Endometrial microvascular endothelial cells (primary cell): ENCODE results near the gene FBXO17. TPM values are rescaled to one million over a fixed set of nuclear protein-coding genes. Genes with fewer than 3 reads are reported as not detected.
"Not testable (repeated sequence)": the region's sequence is repeated elsewhere in the genome, so short reads cannot be mapped to it uniquely, and the experiment has no call there.

ENCODE experiments used
- in situ Hi-C: cut with HindIII; loops from 2 replicates; pipeline ENCODE4 v1.10.0; 2017; ENCODE audit warnings: low sequenced_read_pairs, low pct_unique_long_range_greater_than_20kb; ENCODE audit errors: inconsistent ontology term
- total RNA-seq: library from RNA; depleted of rRNA; stranded (reverse); fragments of >200 nt; gene quantifications from one replicate; pipeline ENCODE4 v1.2.3, GENCODE V29; 2015; ENCODE audit errors: inconsistent ontology term

Gene FBXO17, protein sequence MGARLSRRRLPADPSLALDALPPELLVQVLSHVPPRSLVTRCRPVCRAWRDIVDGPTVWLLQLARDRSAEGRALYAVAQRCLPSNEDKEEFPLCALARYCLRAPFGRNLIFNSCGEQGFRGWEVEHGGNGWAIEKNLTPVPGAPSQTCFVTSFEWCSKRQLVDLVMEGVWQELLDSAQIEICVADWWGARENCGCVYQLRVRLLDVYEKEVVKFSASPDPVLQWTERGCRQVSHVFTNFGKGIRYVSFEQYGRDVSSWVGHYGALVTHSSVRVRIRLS
- 30.0 TPM for total RNA-seq

DNA sequence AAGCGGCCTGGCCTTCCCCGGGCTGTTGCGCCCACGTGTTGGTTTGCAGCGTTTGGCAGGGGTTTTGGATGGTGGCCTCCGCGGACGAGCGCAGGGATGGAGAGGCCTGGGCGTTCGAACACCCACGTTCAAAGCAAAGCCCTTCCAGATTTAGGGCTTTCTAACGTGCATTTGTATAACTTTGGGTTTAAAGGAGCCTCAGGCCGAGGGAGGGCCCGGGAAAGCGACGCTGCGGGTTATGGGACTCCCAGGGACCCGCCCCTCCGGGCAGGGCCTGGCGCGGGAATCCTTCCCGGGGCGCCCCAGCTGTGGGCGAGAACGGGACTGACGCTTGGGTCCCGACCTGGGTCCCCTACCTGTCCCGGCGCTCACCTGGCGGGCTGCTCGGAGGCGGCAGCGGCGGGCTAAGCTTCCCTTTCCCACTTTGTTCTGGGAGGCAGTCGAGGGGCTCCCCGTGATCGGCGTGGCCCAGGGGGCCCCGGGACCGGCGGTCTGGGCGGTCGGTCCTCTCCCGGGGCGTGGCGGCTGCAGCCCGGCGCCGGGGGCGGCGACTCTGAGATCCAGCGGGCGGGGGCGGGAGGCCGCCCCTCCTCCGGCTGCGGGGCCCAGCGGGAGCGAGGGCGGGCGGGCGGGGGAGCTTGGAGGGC lies at the start of gene FBXO17:
Gene FBXO17, minus strand, starts transcription at position 529 of the 647 bp plus-strand sequence. CDS start 25,423 bp downstream, outside the sequence.
- in situ Hi-C loops = no loop called here

DNA sequence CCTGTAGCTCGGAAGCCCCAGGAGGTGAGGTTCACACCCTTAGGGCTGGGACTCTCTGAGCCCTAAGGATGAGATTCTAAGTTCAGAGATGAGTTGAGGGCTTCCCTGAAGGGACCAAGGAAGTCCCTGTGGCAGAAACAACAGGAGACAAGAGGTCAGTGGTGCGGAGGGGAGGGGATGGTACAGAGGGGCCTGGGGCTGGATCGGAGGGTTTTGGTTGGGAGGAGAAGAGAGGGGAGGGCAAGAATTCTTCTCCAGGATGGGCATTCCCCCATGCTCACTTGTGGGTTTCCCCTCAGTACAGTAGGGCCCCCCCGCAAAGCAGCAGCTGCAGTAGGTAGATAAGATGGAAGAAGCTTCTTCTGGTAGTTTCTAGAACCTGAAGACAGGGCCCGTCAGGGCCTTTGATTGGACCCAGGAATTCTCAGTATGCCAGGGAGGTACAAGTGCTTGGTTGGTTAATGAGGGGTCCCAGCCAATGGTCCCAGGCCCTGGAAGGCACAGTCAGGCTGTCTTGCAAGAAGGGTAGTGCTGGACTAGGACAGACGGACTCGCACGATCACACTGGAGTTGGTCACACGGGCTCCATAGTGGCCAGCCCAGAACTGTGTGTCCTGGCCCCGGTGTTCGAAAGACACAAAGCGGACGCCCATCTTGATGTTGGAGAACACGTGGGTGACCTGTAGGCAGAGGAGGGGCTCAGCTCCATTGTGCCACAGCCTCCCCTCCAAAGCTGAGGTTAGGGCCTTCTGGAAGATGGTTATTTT lies 49.5 kb upstream of the FBXO17 start:
- in situ Hi-C loops = no loop called here

DNA sequence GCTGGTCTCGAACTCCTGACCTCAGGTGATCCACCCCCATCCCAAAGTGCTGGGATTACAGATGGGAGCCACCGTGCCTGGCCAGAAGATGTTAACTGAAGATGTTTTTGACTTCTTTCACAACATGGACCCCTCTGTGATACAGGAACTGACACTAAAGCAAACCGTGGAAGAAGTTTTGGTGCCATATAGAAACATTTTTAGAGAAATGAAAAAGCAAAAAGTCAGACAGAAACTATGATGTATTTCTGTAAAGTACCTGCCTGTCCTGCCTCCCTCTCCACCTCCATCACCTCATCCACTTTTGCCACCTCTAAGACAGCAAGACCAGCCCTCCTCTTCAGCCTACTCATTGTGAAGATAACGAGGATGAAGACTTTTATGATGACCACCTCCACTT lies 45.5 kb upstream of the FBXO17 start:
- in situ Hi-C loops = no loop called here

DNA sequence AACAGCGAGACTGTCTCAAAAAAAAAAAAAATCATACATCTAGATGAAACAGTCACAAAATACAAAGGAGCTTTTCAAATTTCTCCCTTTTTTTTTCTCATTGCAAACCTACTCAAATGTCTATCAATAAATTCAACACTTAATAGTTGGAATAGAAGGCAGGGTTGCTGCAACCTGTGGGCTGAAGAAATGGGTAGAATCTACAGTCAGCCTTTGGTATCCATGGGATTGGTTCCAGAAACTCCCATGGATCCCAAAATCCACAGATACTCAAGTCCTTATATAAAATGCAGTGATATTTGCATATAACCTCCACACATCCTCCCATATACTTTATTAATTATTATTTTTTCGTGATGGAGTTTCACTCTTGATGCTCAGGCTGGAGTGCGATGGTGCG lies 42.1 kb upstream of the FBXO17 start:
- in situ Hi-C loops = no loop called here

DNA sequence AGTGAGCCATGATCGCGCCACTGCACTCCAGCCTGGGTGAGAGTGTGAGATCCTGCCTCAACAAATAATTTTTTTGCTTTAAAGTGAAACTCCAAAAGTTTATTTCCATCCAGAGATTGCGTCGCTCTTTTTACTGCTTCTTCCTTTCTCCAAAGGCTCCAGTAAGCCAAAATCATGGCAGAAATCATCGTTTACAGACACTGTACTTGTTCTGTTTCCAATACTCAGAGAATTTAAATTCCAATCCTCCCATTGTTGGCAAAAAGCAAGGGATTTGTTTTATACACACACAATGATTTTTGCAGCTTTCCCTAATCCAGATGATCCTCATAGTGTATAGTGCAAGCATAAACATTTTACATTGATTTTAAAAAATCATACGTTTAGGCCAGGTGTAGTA lies 41.5 kb upstream of the FBXO17 start:
- in situ Hi-C loops = no loop called here

DNA sequence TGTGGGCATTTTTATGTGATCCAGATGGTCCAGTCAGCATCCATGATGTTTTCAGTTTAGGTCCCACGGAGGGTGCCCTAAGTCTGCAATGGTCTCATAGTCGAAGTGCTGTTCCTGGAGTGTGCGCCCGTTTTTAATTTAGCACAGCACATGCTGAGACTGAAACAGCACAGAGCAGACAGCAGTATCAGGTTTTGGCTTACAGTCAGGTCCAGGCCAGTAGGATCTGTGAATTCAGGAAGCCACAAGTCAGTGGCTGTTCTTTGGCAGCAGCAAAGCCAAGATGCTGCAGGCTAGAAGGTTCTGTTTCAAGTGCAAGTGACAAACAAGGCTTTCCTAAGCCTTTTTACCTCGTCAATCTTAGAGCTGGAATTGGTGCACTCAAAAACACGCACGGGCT lies 38.5 kb upstream of the FBXO17 start:
- in situ Hi-C loops = no loop called here

DNA sequence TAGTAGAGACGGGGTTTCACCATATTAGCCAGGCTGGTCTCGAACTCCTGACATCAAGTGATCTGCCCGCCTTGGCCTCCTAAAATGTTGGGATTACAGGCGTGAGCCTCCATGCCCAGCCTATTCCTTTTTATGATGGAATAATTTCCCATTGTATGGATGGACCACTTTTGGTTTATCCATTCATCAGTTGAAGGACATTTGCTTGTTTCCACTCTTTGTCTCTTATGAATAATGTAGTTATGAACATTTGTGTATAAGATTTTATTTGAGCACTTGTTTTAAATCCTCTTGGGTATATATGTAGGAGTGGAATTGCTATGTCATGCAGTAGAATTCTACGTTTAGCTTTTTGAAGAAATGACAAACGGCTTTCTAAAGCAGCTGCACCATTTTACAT lies 33.5 kb upstream of the FBXO17 start:
- in situ Hi-C loops = no loop called here

DNA sequence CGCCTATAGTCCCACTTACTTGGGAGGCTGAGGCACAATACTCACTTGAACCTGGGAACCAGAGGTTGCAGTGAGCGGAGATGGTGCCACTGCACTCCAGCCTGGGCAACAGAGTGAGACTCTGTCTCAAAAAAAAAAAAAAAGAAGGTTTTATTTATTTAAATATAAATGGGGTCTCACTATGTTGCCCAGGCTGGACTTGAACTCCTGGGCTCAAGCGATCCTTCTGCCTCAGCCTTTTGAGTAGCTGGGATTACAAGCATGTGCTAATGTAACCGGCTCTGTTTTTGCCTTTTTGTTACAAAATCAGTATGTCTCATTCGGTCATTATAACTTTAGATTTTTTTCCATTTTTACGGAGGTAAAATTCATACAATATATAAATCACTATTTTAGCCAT lies 32.6 kb upstream of the FBXO17 start:
- in situ Hi-C loops = no loop called here

DNA sequence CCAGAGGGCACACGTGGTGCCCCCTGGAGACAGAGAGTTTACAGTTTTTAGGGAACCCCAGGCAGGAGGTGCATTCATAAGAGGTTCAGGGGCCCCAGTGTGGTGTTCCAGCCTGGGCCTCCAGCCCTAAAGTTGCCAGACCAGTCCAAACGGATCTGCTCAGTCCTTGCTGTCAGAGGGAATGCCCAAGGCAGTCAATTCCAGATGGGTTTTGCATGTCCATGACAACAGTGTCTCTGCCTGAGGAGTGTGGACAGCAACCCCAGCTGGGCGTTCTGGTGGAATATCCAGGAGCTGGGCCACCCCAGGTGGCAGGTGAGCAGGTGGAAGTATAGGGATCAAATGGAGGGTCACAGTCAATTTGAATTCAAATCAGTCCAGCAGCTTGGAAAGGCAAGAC lies 31.6 kb upstream of the FBXO17 start:
- in situ Hi-C loops = no loop called here

DNA sequence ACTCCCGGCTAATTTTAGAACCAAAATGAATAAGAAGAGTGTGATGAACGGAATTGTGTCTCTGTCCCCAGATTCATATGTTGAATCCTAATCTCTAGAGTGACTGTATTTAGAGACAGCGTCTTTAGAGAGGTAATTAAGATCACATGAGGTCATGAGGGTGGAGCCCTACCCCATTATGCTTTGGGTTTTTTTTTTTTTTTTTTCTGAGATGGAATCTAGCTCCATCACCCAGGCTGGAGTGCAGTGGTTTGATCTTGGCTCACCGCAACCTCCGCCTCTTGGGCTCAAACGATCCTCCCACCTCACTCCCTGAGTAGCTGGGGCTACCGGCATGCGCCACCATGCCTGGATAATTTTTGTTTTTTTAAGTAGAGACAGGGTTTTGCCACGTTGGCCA lies 28.9 kb upstream of the FBXO17 start:
- in situ Hi-C loops = no loop called here

DNA sequence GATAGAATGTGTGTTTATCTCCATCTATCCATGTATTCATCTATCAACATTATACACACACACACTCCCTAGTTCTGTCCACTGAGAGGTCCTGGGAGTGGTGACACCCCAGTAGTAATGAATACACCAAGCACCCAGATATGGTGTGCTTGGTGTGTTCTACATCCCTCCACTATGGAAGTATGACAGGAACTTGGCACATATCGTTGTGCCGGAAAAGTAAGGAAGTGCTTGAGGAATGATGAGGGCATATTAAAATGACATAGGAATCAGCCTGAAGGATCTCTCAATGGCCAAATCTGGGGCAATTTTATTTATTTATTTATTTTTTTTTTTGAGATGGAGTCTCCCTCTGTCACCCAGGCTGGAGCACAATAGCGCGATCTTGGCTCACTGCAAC lies 28.3 kb upstream of the FBXO17 start:
- in situ Hi-C loops = no loop called here

DNA sequence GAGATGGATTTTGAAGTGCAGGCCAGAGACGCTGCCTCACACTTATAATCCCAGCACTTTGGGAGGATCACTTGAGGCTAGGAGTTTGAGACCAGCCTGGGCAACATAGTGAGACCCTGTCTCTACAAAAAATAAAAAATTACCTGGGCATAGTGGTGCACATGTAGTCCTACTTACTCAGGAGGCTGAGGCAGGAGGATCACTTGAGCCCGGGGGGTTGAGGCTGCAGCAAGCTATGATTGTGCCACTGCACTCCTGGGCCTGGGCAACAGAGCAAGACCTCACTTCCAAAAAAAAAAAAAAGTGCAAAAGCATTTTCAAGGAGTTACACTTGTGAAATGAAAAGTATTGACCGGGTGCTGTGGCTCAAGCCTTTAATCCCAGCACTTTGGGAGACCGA lies 27.6 kb upstream of the FBXO17 start:
- in situ Hi-C loops = no loop called here

DNA sequence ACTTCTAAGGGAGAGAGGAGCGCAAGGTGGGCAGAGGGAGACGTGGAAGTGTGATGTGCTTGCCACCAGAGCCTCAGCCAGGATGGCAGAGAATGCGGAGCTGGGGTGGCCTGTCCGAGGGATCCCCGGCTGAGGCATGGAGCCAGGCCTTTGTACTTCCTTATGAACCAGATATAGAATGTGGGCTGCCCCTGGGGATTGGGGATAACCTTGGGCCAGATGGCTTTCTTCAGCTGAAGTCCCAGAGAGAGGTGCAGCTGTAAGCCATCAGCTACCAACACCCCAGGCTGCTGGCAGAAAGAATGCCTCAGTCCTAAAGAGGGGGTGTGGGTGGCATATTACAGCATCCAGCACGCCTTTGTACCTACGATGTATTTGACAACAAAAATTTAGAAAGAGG lies 25.5 kb upstream of the FBXO17 start:
- in situ Hi-C loops = no loop called here

DNA sequence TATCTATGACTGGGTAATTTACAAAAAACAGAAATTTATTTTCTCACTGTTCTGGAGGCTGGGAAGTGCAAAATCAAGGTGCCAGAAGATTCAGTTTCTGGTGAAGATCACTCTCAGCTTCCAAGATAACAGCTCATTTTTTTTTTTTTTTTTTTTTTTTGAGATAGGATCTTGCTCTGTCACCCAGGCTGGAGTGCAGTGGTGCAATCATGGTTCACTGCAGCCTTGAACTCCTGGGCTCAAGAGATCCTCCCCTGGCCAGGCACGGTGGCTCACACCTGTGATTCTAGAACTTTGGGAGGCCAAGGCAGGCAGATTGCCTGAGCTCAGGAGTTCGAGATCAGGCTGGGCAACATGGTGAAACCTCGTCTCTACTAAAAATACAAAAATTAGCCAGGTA lies 22.0 kb upstream of the FBXO17 start:
- in situ Hi-C loops = not testable (repeated sequence)

DNA sequence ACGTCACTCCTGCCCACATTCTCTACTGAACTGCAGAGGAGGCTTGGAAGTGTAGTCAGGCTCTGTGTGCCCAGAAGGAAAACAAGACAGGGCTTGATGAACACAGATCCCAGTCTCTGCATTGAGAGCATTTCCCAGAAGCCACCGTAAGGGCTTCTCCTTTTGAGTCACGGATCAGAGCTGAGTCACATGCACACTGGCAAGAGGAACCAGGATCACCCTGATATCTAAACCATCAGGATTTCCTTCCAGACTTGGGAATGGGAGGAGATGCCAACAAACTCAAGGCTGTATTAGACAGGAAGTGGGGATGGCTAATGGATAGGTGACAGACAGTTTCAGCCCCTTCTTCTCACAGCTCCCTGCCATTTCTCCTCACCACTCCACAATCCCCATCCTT lies 17.7 kb upstream of the FBXO17 start:
- in situ Hi-C loops = no loop called here

DNA sequence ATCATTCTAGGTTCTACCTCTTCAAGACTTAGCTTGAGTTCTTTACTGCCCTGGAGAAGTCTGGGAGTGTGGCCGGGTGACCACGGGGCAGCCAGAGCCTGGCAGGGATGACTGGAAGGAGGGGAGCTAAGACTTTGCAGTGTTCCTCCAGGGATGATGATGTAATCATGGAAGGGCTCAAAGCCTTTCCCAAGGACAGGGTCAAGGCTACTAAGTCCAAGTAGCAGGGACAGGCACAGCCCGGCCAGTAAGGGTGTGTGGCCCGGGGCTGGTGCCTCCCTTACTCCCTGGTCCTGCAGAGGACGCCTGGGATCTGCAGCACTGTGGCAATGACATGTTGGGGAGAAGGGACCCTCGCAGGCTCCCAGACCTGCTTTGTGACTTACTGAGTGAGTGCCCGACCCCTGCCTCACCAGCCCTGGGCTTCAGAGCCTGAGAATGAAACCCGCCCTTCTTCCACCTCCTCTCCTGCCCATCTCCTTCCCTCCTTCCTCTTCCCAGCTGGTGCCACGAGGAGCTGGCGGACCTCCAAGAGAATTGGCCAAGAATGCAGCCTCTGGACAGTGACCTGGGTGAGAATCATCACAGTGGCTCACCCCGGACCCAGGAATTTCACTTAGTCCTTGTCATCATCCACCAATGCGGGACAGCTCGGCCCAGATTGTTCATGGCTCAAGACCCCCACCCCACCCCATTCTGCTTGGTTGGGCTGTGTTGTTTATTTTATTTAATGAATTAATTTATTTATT lies 15.6 kb upstream of the FBXO17 start:
- in situ Hi-C loops = no loop called here

DNA sequence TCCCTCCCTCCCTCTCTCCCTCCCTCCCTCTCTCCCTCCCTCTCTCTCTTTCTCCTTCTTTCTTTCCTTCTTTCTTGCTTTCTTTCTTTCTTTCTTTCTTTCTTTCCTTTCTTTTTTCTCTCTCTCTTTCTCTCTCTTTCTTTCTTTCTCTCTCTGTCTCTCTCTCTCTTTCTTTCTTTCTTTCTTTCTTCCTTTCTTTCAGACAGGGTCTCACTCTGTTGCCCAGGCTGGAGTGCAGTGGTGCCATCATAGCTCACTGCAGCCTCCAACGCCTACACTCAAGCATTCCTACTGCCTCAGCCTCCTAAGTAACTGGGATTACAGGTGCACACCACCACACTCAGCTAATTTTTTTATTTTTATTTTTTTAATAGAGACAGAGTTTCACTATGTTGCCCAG lies 14.1 kb upstream of the FBXO17 start:
- in situ Hi-C loops = not testable (repeated sequence)

DNA sequence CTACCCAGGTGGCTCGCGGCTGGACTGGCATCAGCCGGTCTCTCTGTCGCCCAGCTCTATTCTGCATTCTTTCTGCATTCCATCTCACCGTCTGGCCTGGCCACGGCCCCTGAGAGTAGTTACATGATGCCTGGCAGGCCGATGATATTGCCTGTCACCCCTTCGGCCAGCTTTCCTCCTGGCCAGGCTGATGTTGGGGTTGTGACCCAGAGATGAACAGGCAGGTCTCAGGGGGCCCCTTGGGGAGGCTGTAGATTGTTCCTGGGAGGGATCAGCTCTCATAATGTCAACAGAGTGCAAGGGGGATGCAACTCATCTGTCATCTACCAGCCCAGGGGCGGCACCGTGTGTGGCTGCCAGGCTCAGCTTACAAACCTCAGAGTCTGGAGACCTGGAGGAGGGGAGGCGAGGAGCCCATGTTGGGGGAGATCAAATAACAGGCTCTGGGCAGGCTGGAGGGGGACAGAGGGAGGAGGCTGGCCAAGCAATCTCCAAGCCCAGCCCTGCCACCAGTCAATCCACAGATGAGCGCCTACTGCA lies 13.6 kb upstream of the FBXO17 start:
- in situ Hi-C loops = no loop called here

DNA sequence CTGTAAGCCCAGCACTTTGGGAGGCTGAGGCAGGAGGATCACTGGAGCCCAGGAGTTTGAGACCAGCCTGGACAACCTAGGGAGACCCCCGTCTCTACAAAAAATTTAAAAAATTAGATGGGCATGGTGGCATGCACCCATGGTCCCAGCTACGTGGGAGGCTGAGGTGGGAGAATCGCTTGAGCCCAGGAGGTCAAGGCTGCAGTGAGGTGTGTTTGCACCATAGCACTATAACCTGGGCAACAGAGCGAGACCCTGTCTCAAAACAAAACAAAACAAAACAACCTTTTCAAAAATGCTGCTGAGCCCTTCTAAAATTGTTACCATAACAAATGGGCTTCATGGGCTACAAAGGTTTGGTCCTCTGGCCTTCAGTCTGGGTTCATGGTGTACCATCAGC lies 13.1 kb upstream of the FBXO17 start:
- in situ Hi-C loops = not testable (repeated sequence)
